ENCODE data around the gene RUFY1. TPM values are rescaled to one million over a fixed set of nuclear protein-coding genes. Genes with fewer than 3 reads are reported as not detected.

RUFY1 gene
- total and polyA plus RNA-seq, 10 of the 15 experiments (the other 5 are each of a cell fraction or from before 2014, with no cell fraction given), result 5.7 to 36.3 (median 24.5) TPM

- CTCF ChIA-PET, result interaction anchor here (1.2 kb wide), 1 partner anchor 103 kb away, joined by 4 read pairs; no protein-coding TSS in a partner anchor
These were observed 49.2 kb downstream of the RUFY1 start for GRCh38 chr5:179599566-179599965.

More at GRCh38 chr5:179599566-179599965, 49.2 kb downstream of the RUFY1 start:
- DNase-seq (ENCODE audit: low read depth, low spot score), result no peak
- H3K4me3 ChIP-seq, result no peak overlapping the region
- intact Hi-C loops (cut with micrococcal nuclease; ENCODE audit: unreplicated experiment), result no loop called here
- FAIRE-seq, result no peak
- no peak for ATAC-seq
- no peak for TF ChIP-seq MYC (IDR thresholded peaks at IDR 0.05; ENCODE audit: insufficient read depth, insufficient read length, insufficient replicate concordance, low read length, severe bottlenecking)
- TF ChIP-seq CBX5 (IDR thresholded peaks at IDR 0.05; ENCODE audit: low read depth), result no peak
- no peak for TF ChIP-seq IRF5 (IDR thresholded peaks at IDR 0.05; ENCODE audit: borderline replicate concordance)
- no peak for TF ChIP-seq CHD2 (IDR thresholded peaks at IDR 0.05; ENCODE audit: borderline replicate concordance, low read depth, low read length)
- no peak for TF ChIP-seq ATF2 (IDR thresholded peaks at IDR 0.05; ENCODE audit: low read length)
- no peak for TF ChIP-seq GABPA (IDR thresholded peaks at IDR 0.05; ENCODE audit: low read depth)
- TF ChIP-seq SIX5 (IDR thresholded peaks at IDR 0.05; ENCODE audit: low read depth, low read length, severe bottlenecking), result no peak
- TF ChIP-seq ATF7 (IDR thresholded peaks at IDR 0.05; ENCODE audit: low read depth), result no peak
- TF ChIP-seq RAD21 (IDR thresholded peaks at IDR 0.05; ENCODE audit: insufficient read depth, low read depth, low read length), result no peak
- no peak for TF ChIP-seq PKNOX1 (IDR thresholded peaks at IDR 0.05)
- no peak for TF ChIP-seq PRDM15 (CRISPR knock-in tag; IDR thresholded peaks at IDR 0.05)
- no peak for TF ChIP-seq EGR1 (IDR thresholded peaks at IDR 0.05; ENCODE audit: borderline replicate concordance in 1 of 2, low read depth in 2 of 2, low read length in 2 of 2)
- no peak for TF ChIP-seq ETV6 (conservative IDR thresholded peaks at IDR 0.05 in 1 of 2, IDR thresholded peaks at IDR 0.05 in 1 of 2; ENCODE audit: borderline replicate concordance in 1 of 2, low read depth in 1 of 2)
- TF ChIP-seq SMAD5 (IDR thresholded peaks at IDR 0.05; ENCODE audit: low read depth), result no peak
- TF ChIP-seq CEBPB (IDR thresholded peaks at IDR 0.05; ENCODE audit: borderline replicate concordance in 1 of 2, low read depth in 2 of 2, low read length in 2 of 2), result no peak
- H2AFZ ChIP-seq (ENCODE audit: control insufficient read depth, low read depth, low read length), result no peak overlapping the region
- ChIA-PET SMC1A (ENCODE audit: uncharacterized antibody, unreplicated experiment) (no interaction called here), RAD21 (ENCODE audit: unreplicated experiment) (no interaction called here), POLR2A (no interaction called here)
- no TSS peak for BruUV-seq (replicated peaks)
- H3K4me1 ChIP-seq (ENCODE audit: control insufficient read depth, insufficient read depth, low read length), result no peaks in the 10 kb centered on the region
- no peak overlapping the region for H3K9ac ChIP-seq (ENCODE audit: control insufficient read depth, insufficient read depth, low read length)
- H3K36me3 ChIP-seq (ENCODE audit: control insufficient read depth in 2 of 2, insufficient read depth in 2 of 2, low read length in 1 of 2), result peaks cover 9 to 12% of the 10 kb centered on the region in 2 experiments
- no peaks in the 10 kb centered on the region for H3K79me2 ChIP-seq (ENCODE audit: control insufficient read depth, insufficient read depth, low read length)
- no peaks in the 10 kb centered on the region for H4K20me1 ChIP-seq (ENCODE audit: control insufficient read depth, insufficient read depth)
- 96% methylated on average over 16 of the region's 16 CpGs for WGBS (ENCODE audit: insufficient coverage, insufficient replicate concordance, low lambda C conversion rate, missing lambda C conversion rate)
- in situ Hi-C loops (cut with MboI), result no loop called here
- no peak overlapping the region for H3K27ac ChIP-seq (ENCODE audit: control insufficient read depth, insufficient read depth)
- no peak overlapping the region for H3K4me2 ChIP-seq (ENCODE audit: control insufficient read depth, insufficient read depth)
- no peaks in the 10 kb centered on the region for H3K27me3 ChIP-seq (replicated peaks in 1 of 2; ENCODE audit: control insufficient read depth in 2 of 2, insufficient read depth in 2 of 2, low read length in 1 of 2)
- no peaks in the 10 kb centered on the region for H3K9me3 ChIP-seq (replicated peaks; ENCODE audit: control insufficient read depth, insufficient read depth, low read length)

Data from GM12878 (cell line).